Measurements from ENCODE around the gene COBL.

COBL gene

DNA sequence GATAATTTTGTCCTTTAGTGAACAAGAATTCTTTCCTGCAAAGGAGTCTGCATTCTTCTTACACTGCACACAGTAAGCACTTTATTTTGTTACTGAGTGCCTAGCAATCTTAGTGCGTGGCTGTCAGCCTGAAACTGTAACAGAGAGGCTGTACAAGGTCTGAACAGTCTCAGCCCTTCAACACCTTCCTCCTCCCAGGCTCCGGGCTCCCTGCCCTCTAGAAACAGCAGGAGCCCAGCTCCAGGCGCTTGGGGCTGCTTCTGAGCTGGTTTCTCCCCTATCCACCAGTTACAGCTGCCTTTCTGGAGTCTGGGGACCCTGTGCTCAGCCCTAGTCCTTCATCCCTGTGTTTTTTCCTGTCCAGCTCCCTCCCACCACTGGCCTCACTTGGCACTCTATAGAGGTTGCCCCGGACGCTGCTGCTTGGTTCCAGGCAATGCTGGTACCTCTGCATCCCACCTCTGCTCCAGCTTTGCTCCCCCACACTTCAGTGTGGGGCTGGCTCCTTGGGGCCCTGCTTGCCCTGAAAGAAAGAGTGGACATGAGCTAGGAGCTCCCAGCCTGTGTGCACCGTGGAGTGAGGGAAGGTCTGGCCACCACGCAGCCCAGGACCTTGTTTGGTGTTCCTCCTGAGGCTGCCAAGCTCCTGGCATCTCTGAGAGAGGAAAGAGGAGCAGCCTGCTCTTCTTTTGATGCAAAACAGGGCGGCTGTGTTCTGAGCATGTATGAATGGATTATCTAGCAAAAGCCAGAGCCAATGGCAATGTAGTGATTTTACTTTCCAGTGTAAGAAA is 282.7 kb downstream of the COBL start:
- DNase-seq = no peak

DNA sequence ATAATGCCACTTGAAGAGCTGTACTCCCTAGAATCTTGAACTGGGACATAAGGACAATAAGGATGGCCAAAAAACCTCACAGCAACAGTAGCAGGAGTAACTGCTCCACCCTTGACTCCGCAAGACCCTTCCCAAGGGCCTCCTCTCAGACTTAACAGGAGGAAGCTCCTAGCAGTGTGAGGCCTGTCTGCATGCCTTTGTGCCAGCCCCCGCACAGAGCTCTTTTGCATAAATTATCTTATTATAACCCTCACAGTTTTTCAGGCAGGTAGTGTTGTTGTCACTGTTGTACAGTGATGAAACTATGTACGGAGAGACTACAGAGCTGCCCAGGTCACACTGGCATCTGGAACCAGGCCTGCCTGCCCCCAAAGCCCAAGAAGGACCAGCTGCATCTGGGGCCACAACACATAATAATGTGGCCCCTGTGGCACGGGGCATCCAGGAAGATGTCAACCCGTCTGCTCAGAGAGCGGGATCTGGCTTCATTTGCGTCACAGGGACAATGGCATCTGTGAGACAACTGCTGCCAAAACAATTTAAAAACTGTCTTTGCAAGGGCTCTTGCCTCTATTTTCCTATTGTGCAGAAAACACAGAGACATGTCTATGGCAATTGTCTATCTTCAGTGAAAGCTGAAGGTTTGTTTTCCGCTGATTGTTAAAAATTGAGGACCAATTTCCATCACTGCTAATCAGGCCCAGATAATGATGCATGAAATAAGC is 284.7 kb downstream of the COBL start:
- DNase-seq = no peak

DNA sequence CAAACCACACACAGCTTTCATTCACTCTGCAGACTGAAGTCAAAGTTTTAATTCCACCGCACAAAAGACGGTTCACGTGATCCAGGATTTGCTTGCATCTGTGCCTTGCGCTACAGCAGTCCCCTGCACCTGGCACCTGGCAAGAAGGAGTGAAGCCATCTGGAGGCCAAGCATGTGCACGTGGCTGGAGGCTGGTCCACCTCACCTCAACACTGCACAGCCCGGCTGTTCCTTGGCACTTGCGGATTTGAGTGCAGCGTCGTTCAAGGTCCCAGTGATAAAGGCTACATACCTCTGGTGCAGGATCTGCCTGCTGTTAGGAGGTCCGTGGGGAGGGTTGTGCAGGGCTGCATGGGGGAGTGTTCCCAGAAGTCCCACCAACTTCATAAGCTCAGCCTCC is 285.4 kb downstream of the COBL start:
- no peak for DNase-seq

DNA sequence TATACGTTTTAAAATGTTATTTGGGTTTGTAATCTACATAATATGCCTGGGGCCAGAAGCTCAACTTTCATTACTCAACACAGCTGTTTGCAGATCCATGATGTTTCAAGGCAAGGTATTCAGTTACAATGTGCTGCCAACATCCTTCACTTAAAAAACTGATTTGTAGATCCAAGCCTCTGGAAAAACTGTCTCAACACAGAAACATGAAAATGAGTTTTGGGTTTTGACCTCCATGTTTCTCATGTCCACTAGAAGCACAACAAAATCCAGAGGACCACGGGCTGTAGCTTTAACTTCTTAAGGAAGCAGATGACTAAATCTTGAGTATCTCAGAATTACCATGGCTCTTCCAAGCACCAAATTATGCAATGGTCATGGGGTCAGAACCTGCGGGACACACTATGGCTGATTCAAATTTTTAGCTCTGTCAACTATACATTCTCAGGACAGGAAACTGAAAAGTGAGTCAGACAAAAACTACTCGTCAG is 286.9 kb downstream of the COBL start:
- peak; percentile 81 for DNase-seq

DNA sequence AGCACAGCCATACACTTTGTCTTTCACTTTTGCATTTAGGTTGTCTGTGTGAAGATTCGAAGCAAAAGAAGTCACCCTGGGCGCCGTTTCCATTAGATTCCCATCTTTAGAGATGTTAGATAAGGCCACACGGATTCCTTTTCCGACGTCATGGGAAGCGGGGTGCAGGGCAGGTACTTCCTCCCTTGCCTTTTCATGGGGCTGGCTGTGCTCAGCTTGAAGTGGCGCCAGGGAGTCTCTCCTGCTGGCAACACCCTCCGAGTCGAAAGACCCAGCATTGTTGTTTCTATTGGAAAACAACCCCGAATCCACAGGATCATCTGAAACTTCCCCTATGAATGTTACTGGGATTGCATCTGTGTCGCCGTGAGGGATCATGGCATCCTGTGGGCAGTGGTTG is 287.5 kb downstream of the COBL start:
- DNase-seq = no peak

DNA sequence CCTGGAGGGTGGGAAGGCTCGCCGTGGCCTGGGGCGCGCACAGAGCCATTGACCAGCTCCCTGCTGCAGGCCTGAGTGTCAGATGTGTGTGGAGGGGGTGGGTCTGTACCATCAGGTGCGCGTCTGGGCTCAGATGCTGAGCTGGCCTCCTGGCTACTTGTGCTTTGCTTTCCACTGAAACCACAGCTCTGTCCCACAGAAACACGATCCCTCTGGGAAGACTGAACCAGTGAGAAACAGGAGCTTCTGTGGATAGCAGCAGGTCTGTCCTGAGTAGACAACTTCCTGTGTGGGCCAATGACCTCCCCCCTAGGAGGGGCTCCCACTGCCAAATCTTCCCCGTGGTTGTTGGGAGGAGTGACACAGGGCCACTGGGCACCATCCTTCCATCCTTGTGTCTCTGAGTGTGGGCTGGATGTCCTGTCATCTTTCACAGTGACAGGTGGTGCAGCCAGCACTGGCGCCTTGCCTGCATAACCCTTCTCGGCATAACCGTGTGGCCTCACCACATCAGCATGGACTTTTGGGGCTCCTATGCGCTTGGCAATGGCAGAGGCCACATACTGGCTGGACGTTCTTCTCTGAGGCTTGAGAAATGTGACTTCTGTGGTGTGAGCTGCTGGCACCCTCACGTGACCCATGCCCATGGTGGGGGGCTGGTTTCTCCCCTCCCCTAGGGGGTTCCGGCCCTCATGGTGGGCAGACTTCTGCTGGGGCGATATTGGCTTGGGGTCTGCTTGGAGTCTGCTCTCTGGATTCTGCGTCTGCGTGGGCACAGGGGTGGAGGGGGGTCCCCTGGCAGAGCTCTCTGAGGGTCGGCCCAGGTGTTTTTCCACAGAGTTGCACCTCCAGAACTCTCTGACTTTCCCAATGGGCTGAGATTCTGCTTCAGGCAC is 288.4 kb downstream of the COBL start:
- DNase-seq = no peak

DNA sequence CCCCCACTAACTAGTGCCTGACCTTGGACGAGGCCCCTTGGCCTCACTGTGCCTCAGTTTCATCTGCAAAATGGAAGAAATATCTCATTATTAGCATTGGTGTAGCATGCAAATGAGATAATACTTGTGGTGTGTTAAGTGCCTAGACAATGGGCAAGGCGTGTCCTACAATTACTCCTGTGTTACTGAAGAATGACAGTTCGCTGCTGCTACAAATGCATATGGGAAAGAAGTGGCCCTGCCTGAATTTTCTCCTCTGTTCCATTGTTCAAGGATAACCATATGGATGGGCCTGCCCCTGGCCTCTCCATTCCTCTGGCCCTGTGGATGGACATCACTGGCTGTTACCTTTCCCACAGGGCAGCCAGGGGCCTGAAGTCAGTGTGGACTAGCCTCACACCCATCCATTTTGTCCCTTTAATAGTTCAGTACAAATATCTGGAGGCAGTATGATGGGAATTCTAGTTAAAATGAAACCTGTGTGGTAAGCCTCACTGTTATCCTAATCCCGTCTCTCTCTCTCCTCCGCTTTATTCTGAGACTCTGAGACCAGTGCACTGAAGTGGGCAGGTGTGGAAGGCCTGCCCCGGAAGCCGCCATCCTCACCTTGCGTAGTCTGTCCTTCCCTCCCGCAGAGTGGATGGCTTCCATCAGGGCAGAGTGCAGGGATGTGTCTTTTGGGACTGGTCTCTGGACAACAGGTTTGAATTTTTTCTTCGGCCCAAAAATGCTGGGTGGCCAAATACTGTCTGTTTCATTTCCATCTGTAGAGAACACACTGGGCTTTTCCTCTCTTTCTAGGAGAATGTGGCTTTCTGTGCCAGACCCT is 289.3 kb downstream of the COBL start:
- DNase-seq = no peak

DNA sequence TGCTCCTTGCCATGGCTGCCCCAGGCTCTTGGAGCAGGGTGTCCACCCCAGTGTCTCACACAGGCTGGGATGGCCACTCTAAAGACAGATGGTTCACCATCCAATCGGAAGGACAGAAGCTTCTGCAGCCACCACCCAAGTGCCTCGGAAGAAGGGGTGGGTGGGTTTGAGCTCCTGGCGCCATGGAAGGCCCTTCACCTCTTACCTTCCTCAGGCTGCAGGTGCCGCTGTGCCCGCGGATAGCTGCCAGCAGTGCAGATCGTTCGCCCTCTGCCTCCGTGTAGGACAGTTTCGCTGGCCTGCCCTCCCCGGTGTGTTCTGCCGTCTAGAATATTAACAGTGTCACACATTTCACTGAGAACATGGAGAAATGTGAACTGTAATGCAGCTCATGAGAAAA is 290.3 kb downstream of the COBL start:
- DNase-seq = no peak

DNA sequence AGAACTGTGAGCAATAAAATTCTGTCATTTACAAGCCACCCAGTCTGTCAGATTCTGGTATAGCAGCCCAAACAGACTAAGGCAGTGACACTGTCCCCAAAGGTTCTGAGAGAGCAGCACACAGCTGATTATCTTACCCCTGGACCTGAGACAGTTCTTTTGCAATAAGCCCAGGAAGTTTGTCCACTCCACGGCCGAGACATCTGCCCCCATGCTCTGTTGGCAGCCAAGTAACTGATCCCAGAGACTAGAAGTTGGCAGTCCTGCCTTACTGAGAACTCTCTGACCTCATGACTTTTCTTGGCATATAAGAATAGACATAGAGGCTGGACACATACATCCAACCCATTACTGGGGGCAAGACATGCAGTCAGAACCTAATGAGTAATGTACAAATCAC is 290.9 kb downstream of the COBL start:
- no peak for DNase-seq

DNA sequence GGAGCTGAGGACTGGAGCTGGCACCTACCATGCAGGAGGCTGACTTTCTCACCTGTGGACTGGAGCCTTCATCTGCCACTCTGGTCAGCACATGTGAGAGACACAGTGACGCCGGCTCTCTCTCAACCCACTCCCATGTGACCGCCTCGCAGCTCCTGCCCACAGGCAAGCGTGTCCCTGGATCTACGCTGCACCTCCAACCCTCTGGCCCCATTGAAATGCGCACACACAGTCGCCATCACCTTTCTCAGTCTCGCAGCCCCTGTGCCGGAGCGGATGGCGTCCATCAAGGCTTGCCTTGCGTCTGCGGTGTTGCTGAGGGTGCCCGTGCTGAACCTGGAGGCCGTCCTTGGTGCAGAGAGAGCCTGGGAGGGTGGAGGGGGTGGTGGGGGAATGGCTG is 291.7 kb downstream of the COBL start:
- no peak for DNase-seq

DNA sequence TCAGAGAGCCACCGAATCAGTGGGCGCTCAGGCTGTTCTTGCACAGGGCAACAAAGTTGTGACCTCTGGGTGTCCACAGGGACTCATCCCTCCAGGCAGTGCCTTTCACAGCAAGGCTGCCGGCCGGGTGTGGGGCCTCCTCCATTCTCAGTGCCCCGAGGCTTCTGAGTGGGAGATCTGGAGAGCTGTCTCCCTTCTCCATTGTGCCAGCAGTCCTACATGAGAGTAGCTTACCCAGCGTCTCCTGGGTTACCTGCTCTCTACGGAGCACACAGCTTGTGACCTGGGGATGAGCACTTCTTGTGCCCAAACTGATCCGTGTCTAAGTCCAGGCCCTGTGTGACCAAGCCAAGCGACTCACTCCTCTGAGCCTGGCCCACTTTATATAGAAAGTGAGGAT is 293.1 kb downstream of the COBL start:
- no peak for DNase-seq

DNA sequence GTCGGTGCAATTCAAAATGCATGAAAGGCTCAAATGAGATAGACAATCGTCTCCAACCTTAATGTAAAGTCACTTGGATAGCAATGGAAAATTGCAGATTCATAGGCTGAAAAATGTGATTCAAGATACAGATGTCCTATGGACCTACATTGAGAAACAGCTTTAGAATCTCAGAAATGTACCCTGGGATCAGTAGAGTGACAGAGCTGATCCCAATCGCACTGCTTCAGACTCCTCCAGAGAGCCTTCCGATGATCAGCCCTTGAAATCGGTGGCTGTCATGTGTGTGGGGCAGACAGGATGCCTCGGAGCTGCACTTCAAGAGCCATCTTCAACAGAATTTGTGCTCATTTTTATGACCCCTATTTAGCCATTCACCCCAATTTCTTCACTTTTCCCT is 293.8 kb downstream of the COBL start:
- no peak for DNase-seq

DNA sequence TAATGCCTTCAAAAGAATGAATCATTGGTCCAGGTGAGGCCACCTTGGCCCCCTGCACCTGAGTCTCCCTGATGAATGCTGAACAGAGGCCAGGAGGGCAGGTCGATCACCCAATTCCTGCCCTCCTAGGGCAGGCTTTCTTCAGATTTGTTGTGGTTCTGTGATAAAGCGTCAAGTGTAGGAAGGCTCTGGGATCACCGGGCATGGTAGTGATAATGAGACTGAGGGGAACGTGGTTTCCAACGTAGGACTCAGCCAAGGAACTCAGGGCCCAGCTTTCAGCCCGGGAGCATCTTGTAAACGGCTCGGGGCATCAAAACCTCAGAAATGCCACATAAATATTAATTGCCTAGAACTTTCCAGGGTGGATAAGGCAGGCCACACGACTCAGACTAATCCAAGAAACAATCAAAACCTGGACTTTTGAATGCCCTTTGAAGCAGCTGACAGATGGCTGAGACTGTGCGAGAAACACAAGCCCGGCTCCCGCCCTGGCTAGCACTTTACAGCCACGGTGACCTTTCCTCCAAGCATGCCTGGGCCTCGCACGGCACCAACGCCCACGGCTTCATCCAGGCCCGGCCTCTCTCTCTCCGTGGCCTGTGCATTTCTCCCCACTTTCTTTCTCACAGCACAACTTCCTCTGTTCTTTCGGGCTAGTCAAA is 294.6 kb downstream of the COBL start:
- DNase-seq = no peak

DNA sequence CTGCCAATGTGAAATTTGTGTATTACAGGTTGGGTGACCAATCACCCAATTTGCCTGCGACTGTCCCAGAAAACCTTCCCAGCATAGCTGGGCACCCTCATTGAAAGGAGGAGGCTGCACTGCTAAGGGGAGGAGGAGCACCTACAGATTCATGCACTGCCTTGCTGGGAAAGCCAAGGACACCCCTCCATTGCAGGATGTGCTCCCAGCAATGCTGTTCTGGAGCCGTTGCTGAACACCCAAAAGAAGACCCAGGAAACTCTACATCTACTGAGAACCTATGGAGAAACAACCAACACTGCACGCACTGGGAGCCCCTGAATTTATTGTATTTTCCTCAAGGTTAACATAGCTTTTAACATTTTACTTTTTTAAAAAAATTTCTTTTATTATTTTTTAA is 295.7 kb downstream of the COBL start:
- no peak for DNase-seq

DNA sequence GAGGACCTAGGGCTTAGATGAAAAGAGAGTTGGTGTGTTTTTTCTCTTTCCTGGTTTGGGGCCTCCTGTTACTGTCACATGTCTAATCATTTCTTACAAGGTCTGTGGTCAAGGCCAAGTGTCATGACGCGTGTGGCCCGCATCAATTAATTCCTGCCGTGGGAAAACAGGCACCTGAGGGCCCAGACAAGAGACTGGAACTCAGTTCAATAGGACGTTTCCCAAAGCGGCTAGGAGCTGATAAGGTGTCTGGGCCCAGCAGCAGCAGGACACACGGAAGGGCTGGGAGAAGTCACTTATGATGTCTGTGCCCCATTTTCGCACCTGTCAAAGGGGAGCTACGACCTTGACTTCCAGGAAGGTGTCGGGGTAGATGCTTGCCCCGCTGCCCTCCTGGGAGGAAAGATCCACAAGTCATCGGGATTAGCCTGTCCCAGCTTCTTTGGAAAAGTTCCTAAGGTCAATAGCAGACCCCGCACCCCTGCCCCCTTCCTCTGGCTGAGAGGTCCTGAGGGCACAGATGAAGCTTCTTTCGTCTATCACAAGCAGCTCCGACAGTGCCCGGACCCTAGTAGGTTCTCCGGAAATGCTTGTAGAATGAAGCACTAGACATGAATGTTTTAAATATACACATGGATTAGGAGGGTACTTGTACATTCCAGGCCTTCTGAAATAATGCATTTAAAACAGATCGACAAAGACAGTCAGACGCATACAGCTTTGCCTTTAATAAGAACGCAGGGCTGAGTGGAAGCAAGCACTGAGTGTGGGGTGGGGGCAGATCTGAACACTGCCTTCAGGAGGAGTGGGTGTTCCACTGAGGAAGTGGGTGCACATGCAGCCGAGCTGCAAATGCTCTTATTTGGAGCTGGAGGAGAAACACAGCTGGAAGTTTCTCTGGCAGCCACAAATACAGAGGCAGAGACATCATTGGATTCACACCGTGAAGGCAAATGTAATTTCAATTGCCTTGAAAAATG is 296.4 kb downstream of the COBL start:
- peak; percentile 68 for DNase-seq

DNA sequence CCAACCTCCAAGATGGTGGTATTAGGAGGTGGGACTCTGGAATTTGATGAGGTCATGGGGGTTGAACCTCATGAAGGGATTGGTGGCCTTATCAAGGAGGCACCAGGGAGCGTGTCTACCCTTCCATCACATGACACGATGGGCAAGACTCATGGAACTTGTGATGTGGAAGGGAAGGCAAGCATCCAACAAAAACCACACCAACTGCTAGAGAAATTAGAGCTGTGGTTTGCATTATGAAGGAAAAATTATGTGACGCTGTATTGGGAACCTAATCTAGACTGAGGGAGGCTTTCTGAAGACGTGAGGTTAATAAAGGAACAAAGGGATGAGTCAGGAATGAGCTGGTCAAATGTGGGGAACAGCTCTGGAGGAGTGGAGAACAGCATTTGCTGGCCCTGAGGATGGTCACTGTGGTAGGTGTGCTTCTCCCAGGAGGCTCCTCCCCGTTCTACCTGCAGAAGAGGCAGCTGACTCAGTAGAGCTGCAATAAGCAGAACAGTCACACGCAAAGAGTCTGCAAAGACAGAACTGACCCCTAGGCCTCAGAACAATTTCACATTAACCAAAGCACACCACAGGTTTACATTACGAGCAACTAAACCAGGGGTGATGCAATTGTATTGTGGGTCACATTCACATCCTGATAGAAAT is 297.3 kb downstream of the COBL start:
- DNase-seq = peak; percentile 87

DNA sequence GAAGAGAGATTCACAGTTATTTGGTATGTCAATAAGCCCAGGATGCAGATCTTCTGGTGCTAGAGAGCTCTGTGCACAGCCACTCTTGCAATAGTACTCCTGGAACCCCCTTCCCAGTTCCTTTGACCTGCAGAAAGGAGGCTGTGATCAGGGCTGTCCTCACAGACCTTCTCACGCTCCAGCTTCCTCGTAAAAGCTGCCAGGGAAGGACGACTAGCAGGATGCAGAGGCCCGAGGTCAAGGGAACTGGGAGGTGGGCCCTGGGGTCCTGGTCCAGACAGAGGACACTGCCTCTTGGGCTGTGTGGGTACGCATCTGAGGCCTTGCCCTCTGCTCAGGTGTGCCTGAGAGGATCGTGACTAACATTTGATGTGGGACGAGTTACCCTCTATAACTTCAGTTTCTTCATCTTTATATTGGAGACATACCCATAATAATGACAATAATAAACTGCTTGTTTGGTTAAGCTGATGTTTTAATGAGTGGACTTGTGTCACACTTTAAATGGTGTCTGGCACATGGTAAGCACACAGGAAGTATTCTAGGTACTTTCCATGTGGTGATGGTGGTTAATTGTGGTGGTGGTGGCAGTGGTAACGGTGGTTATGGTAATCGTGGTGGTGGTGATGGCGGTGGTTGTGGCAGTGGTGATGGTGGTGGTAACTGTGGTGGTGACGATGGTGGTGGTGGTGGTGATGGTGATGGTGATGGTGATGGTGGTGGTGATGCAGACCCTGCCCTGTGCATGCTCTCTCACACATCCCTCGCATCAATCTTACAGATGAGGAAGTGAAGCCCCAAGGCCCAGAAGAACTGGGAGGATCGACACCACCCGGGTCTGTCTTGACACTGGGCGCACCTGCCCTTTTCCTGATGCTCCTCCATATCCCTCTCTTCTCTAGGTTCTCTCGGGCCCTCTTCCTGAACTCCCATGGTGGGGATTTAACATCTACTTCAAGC is 298.8 kb downstream of the COBL start:
- no peak for DNase-seq

DNA sequence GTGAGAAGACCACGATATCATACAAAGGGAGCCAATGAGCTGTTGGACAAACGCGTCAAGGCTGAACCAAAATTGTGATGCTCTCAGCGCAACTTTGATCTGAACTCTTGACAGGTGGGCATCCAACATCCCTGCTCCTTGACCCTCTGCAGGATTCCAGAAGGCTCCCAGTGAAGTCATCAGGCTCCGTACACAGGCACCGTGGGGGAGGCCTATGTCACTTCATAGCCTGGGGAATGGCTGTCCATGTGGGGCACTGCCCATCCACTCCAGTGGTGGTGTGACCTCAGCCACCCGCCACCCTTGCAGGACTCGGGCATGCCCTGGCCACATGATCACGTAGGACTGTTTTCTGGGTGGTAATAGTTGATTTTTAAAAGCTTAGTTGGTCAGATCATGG is 300.1 kb downstream of the COBL start:
- DNase-seq = no peak

DNA sequence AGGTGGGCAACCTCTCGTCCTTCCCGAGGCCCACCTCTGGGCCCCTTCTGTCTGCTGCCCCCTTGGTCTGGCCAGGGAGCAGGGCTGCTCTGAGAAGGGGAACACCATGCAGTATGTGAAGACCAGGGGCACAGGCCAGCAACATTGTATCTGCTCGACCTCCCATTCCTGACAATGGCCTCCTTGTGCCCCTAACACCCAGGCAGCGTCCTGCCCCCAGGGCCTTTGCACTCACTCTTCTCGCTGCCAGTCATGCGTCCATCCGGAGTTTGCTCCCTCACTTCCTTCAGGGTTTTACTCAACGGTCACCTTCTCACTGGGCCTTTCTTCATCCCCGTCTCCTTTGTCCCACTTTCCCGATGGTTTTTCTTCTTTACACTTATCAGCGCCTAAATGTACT is 301.0 kb downstream of the COBL start:
- no peak for DNase-seq

Data from fibroblast of skin of right quadriceps (primary cell).